Right kidney (tissue), 9 donors: Measurements from ENCODE around the gene WDR26.
"Not testable (repeated sequence)": the region's sequence is repeated elsewhere in the genome, so short reads cannot be mapped to it uniquely, and the experiment has no call there.

Experiments used
- DNase-seq: peaks from one replicate; pipeline ENCODE4 v3.0.0-alpha.2; 2016
- long read RNA-seq, 8 donors: transcript quantifications; one replicate each; lab custom pipeline, GENCODE V29; 2026

The WDR26 gene
- long read RNA-seq, donor 1, result 0 reads
- long read RNA-seq, donor 2, result 0 reads
- long read RNA-seq, donor 3, full-length matches to known transcripts, result 1 of 1 reads
- long read RNA-seq, donor 3, partial matches to known transcripts, result 0 of 1 reads
- long read RNA-seq, donor 3, other reads (novel, unspliced or antisense), result 0 of 1 reads
- long read RNA-seq, donor 4, full-length matches to known transcripts, result 2 of 2 reads
- long read RNA-seq, donor 4, partial matches to known transcripts, result 0 of 2 reads
- long read RNA-seq, donor 4, other reads (novel, unspliced or antisense), result 0 of 2 reads
- long read RNA-seq, donor 5, full-length matches to known transcripts, result 4 of 4 reads
- long read RNA-seq, donor 5, partial matches to known transcripts, result 0 of 4 reads
- long read RNA-seq, donor 5, other reads (novel, unspliced or antisense), result 0 of 4 reads
- long read RNA-seq, donor 6, full-length matches to known transcripts, result 2 of 15 reads
- long read RNA-seq, donor 6, partial matches to known transcripts, result 0 of 15 reads
- long read RNA-seq, donor 6, other reads (novel, unspliced or antisense), result 13 of 15 reads
- long read RNA-seq, donor 7, full-length matches to known transcripts, result 4 of 11 reads
- long read RNA-seq, donor 7, partial matches to known transcripts, result 0 of 11 reads
- long read RNA-seq, donor 7, other reads (novel, unspliced or antisense), result 7 of 11 reads
- long read RNA-seq, donor 8, full-length matches to known transcripts, result 1 of 1 reads
- long read RNA-seq, donor 8, partial matches to known transcripts, result 0 of 1 reads
- long read RNA-seq, donor 8, other reads (novel, unspliced or antisense), result 0 of 1 reads

DNA sequence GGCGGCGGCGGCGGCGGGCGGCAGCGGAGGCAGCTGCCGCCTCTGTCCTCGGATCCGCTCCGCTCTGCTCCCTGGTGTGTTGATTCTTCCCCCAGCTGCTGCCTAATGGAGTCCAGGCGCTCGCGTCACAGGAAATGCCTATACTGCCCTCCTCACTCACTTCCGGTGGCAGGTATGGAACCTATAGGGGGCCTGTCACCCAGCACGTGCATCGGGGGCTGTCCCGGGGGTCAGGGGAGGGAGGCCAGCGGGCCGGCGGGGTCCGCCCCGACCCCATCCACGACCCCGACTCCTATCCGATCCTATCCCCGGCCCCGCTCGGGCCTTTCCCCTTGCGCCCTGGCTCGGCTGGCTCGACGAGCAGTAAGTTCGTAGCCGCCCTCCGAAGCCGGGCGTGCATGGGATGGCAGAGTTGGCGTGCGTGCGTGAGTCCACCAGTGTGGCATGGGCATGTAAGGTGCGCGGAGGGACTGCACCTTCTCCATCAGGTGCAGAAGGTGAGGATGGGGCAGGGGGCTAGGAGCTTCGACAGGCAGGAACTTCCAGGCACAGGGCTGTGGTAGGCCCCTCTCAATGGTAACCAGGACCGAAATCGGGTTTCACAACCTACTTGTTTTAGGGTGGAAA is at the start of gene WDR26:
TSS of gene WDR26 (minus strand) at position 107 of the 627 bp plus-strand sequence.
- DNase-seq, result peak; percentile 80

DNA sequence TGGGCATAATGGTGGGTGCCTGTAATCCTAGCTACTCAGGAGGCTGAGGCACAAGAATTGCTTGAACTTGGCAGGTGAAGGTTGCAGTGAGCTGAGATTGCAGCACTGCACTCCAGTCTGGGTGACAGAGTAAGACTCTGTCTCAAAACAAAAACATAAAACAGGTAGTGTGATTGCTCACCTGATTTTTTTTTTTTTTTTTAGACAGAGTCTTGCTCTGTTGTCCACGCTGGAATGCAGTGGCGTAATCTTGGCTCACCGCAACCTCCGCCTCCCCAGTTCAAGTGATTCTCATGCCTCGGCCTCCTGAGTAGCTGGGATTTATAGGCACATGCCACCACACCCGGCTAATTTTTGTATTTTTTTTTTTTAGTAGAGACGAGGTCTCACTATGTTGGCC is 48.6 kb upstream of the WDR26 start:
- not testable (repeated sequence) for DNase-seq

DNA sequence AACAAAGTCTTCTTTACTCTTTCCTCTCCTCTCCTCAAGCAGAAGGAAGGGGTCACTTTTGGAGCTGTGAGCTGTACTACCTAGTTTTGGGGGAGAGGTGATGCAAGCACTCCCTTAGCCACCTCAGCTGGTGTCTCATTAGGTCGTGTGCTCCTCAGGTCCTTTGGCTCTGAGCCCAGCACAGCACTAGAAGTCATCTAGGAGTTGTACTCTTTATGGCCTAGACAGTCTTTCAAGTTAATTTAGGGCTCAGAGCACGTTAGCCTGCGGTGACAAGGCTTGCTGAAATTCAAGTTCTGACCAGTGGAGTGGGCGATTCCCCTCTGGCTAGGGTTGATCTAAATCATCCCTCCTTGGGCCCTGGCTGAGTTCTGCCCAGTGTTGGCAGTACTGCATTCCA is 48.0 kb upstream of the WDR26 start:
- no peak for DNase-seq

DNA sequence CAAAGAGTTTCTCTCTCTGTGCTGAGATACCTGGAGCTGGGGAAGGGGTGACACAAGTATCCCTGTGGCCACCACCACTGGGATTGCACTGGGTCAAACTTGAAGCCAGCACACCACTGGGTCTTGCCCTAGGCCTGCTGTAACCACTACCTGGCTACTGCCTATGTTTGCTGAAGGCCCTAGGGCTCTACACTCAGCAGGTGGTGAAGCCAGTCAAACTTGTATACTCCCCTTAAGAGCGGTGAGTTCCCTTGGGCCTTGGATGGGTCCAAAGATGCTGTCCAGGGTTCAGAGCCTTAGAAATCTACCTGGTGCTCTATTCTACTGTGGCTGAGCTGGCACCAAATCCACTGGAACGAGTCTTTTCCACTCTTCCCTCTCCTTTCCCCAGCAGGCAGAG is 47.0 kb upstream of the WDR26 start:
- DNase-seq, result no peak

DNA sequence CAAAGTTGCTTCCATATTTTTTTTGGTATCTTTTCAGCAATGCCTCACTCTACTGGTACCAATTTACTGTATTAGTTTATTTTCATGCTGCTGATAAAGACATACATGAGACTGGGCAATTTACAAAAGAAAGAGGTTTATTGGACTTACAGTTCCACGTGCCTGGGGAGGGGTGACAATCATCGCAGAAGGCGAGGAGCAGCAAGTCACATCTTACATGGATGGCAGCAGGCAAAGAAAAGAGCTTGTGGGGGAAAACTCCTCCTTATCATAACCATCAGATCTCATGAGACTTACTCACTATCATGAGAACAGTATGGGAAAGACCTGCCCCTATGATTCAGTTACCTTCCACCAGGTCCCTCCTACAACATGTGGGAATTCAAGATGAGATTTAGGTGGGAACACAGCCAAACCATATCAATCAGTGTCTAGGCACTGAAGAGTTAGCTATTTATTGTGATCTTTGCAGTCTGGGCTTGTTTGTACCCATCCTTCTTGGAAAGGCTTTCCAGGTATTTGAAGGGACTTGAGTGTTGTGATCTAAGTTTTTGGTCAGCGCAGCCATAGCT is 46.4 kb upstream of the WDR26 start:
- not testable (repeated sequence) for DNase-seq

DNA sequence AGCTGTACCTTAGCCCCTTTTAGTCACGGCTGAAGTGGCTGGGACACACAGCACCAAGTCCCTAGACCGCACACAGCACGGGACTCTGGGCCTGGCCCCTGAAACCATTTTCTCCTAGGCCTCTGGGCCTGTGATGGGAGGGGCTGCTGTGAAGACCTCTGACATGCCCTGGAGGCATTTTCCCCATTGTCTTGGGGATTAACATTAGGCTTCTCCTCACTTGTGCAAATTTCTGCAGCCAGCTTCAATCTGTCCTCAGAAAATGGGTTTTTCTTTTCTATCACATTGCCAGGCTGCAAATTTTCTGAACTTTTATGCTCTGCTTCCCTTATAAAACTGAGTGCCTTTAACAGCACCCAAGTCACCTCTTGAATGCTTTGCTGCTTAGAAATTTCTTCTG is 45.6 kb upstream of the WDR26 start:
- not testable (repeated sequence) for DNase-seq

DNA sequence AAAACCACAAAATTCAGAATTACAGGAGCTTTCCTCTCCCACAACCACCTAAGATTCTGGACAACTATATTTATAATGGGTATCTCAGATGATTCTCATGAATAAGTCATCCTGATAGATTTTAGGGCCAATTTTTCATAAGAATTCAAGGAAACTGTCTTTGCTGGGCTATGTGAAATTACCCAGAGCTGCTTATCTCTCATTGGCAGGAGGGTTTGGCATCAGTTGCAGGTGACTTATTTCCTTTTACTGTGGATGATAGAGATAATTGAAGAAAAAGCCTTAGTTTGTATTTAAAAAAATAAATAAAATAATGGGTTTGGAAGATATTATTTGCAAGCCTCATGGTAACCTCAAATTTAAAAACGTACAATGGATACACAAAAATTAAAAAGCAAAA is 38.2 kb upstream of the WDR26 start:
- DNase-seq, result no peak

DNA sequence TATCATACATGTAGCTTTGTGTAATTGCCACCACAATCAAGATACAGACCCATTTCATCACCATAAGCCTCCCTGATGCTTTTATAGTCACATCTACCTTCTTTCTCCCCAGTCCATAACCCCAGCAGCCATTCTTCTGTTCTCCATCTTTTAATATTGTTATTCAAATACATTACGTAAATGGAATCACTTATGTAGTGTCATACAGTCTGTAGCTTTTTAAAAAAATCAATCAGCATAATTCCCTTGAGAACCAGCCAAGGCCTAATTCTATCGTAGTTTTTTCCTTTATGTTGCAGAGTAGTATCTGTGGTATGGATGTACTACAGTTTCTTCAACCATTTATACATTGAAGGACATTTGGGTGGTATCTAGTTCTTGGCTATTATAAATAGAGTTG is 31.6 kb upstream of the WDR26 start:
- DNase-seq, result no peak

DNA sequence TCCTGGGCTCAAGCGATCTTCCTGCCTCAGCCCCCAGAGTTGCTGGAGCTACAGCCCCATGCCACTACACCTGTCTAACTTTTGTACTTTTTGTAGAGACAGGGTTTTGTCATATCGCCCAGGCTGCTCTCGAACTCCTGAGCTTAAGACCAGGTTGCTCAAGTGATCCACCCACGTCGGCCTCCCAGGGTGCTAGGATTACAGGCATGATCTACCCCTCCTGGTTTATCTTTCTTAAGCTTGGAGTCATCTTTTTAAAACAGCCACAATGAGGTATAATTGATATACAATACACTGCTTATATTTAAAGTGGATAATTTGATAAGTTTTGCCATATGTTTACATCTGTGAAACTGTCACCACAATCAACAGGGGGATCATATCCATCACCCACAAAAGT is 25.4 kb upstream of the WDR26 start:
- DNase-seq, result no peak

DNA sequence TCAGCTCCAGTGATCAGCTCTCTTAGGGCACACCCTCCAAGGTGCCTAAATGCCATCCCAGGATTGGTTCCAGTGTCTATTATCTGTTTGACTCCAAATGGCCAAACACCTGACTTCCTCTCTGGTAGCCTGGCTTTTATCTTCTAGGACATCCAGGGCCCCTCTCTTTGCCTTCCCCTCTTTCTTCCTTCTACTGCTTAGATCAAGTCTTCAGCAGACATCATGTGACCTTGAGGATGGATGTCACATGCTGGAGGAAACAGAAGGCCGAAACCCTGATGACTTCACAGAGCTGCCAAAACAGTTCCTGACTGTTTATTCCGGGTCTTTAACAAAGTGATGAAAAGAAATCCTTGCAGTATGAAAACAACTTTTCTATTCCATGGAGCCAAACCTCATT is 24.4 kb upstream of the WDR26 start:
- DNase-seq, result no peak

DNA sequence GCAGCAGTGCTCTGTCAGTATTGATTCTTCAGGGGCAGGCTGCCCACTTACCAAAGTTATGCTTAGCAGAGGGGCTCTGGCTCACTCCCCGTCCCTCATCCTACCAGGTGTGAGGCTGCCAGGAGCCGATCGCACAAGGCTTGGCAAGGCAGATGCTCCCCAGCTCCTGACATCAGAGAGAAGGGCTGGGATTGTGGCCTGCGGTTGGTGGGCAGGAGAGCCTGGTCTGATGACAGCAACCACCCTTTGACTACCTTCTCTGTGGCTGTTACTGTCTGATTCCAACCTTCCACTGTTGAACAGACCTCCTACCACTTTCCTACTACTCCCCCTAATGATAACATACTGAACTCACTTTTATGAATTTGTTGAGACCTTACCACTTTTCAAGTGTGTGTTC is 23.7 kb upstream of the WDR26 start:
- no peak for DNase-seq

DNA sequence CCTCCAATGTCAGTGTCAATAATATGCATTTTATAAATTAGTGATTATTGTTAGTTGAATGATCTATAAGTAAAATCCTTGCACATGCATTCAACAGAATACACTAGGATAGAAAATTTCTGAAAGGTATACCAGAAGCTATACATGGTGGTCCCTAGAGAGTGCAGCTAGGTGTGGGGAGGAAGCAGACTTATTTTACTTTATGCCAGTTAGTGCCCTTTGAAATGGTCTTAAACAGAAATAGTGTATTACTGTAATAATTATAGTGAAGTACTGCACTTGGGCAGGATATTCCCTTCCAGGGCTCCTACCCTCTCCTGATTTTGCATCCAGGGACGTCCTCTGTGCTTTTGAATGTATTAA is 23.2 kb upstream of the WDR26 start:
- no peak for DNase-seq

DNA sequence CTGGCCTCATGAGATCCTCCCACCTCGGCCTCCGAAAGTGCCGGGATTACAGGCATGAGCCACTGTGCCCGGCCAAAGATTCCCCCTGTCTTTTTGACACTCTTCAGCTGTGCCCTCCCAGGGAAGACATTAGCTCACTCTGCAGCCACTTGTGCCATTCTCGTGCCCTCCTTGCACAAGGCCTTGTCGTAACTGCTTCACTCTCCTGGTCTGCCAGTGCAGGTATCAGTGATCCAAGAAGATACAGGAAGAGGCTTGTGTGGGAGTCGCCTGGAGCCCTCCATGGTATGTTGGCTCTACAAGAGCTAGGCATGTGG is 22.0 kb upstream of the WDR26 start:
- DNase-seq, result no peak

DNA sequence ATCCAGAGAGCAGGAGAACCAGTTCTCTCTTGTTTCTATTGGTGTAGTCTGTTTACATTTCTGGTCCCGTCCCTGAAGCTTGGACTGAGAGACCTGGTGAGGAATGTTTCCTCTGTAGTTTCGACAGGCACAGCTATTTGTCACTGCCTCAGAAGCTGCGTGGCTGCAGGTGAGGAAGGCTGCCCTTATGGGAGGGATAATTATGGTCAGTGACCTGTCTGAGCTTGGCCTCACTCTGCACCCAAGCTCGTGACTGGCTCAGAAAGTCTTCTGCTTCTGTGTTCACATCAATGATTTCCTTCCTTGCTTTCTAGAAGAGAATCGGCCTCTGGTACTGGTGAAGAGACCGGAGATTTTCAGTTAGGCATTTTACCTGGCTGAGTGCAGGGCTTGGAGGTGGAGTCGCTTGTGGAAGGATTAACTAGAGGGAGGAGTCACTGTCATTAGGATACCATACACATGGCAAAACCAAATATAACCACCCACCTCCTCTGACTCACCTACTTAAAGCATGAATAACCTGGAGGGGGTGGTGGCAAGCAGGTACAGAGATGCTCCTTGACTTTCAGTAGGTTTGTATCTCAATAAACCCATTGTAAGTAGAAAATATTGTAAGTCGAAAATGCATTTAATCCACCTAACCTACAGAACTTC is 19.9 kb upstream of the WDR26 start:
- no peak for DNase-seq

DNA sequence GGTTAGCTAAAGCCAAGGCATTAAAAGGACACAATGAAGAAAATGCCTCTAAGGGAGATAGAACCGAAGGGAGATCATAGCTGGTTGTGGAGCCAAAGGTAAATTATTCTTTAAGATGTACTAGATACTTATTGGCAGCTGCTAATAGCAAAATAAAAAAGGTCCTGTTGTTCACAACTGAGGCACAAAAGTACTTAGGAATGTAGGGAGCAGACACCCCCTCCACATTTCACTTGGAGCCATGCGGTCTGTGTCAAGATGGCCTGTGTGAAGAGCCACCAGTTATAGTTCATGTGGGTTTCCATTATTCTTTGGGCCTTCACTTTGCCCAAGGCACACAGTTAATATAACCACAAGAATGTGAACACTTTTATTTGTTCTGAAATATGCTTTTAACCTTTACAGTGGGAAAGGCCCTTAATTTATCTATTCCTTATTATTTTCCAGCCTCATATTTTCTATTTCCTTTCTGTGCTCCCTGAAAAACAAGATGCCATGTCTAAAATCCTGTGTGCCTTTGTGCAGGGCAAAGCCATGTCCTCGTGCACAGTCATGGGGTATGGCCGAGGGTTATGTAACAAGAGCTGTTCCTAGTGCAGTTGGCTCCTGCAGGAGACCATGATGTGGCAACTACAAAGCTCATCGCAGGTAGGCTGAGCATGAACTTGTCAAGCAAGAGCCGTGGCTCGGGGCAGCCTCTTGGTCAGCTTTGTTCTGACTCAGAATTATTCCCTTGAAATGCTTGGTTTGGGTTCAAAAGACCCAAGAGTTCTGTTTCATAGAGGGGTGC is 16.2 kb upstream of the WDR26 start:
- no peak for DNase-seq

DNA sequence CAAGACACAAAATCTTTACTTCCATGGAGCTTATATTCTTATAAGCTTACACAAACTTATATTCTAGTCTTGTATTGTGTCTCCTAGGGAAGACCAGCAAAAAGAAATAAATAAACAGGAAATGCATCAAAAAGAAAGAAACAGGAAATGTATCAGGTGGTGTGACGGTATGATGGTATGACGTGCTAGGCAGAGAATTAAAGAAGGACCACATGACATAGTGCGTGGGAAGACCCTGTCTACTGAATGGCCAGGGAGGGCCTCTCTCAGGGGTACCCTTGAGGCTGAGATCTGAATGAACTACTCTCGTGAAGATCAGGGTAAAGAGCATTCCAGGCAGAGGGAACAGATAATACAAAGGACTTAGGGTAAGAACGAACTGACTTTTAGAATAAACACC is 15.6 kb upstream of the WDR26 start:
- DNase-seq, result no peak

DNA sequence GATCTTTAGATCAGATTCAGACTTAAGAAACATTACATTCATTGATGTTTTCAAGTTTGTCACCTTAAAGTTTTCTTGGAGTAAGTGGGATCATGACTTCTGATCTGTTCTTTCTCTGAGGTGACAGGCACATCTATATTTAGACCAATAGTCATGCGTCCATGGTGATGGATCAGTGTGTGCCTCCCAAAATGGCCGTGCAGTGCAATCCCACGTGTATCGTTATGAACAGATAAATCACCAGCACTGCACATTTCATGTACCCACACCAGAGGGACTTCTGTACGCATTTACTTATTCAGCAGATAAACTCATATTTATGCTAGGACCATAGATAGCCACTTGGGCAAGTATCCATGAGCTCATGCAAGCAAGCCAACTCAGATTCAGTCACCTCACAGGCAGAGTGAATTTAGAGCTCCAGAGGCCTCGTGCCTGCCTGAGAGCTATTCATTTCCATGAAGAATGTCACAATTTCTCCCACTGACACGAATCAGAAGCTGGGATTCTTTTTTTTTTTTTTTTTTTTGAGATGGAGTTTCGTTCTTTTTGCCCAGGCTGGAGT is 13.9 kb upstream of the WDR26 start:
- DNase-seq, result no peak

DNA sequence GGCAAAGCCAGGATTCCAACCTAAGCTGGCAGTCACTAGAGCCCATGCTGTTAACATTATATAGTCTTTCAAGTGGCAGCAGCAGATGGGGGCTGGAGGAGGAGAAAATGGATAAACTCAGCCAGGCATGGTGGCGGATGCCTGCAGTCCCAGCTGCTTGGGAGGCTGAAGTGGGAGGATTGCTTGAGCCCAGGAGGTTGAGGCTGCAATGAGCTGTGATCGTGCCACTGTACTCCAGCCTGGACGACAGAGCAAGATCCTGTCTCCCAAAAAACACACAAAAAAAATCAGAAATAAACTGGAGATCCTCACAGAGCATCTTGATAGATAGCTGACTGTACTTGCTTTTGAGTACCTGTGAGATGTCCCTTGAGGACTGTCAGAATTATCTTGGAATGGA is 13.4 kb upstream of the WDR26 start:
- DNase-seq, result no peak

DNA sequence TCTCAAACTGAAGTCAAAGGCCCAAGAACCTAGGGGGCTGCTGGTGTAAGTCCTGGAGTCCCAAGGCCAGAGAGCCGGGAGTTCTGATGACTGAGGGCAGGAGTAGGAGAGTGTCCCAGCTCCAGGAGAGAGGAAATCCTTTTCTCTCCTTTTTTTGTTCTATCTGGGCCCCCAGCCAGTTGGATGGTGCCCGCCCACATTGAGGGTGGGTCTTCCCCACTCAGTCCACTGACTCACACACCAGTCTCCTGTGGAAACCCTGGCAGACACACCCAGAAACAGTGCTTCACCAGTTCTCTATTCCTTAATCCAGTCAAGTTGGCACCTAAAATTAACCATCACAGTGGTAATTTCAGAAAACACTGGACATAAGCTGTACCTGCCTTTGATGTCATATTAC is 12.7 kb upstream of the WDR26 start:
- no peak for DNase-seq

DNA sequence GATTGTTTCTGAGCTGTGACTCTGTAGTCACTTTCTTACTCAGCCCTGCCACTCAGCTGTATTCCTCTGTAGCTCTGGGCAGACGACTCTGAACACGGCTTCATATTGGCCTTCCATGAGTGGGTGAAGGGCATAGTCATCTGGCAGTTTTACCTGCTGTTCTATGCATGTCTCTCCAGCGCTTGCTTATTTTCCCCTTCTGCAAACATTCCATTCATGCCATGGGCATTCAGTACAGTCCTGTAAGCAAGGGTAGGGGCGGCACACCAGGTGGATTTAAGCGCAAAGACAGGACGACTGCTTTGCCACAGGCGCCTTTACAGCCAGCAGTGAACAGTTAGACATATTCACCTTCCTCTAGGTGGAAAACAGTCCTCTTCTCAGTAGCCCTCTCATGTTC is 4.4 kb upstream of the WDR26 start:
- DNase-seq, result no peak

DNA sequence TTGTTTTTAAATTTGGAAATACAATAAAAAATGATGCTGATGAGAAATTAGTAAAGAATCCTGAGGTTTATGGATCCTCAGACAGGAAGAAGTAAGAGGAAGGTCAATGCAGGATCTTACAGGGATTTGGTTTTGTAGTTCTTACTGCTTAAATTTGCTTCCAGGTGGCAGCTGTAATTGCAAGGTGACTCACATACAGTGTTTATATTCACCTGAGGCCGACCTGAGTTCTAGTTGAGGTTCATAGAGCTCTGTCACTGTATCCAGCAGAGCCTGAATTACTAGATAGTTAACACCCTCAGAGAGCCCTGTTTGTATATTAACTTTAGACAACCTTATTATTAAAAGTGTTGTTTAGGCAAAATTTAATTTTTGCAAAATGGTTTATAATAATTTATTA is 1.4 kb upstream of the WDR26 start:
- no peak for DNase-seq
